8988T (cell line): ENCODE measurements around the gene PLA2G2E.
"Not testable (repeated sequence)": the region's sequence is repeated elsewhere in the genome, so short reads cannot be mapped to it uniquely, and the experiment has no call there.

Source experiments
- DNase-seq: peaks from one replicate; pipeline ENCODE4 v3.0.0; 2011

The PLA2G2E gene, protein sequence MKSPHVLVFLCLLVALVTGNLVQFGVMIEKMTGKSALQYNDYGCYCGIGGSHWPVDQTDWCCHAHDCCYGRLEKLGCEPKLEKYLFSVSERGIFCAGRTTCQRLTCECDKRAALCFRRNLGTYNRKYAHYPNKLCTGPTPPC

DNA sequence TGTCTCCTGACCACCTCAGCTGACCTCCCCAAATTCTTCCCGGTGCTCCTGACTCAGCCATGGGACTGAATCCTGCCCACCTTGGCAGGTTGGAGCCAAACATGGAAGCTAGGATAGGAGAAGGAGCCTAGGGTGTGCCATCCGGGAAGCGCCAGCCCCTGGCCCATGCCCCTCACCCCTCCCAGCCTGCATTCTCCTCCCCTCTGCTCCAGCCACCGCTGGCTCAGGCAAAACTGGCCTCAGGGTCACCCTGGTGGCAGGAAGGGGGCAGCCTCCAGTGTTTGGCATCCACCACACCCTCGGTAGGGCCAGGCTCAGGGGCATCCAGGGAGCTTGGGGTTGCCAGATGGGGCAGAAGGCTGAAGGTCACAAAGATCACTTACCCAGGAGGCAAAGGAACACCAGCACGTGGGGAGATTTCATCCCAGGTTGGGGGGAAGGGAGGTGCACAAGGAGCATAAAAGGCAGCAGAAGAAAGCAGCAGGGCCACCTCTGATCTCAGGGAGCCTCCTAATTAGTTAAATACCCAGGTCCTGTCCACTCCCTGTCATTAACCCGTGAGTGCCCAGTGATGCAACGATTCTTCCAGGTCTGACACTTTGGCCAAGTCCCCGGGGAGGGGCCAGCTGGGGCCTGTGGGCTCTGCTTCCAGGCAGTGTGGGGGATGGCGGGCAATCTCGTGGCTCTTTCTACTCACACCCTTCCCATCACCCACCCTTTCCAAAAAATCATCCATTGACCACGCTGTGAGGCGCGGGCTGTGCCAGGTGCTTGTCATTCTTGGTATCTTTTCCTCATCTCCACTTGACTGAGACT is at the start of gene PLA2G2E:
PLA2G2E (minus strand) TSS at position 481 of the 816 bp plus-strand sequence; CDS start at position 423, 58 bp downstream.
- no peak for DNase-seq

DNA sequence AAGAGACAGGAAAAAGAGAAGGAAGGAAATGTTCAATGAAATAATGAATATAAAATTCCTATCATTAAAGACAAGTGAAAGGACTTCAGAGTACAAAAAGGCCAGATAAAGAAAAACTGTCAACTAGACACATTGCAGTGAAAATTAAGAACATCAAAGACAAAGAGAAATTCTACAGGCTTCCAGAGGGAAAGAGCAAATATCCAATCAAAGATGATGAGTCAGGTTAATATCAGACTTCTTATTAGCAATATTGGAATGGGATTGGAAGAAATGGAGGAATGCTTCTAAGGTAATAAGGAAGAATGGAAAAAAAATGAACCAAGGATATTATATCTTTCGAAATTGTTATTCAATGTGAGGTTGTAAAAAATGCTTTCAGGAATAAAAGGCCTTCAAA is 48.2 kb upstream of the PLA2G2E start:
- DNase-seq, result no peak

DNA sequence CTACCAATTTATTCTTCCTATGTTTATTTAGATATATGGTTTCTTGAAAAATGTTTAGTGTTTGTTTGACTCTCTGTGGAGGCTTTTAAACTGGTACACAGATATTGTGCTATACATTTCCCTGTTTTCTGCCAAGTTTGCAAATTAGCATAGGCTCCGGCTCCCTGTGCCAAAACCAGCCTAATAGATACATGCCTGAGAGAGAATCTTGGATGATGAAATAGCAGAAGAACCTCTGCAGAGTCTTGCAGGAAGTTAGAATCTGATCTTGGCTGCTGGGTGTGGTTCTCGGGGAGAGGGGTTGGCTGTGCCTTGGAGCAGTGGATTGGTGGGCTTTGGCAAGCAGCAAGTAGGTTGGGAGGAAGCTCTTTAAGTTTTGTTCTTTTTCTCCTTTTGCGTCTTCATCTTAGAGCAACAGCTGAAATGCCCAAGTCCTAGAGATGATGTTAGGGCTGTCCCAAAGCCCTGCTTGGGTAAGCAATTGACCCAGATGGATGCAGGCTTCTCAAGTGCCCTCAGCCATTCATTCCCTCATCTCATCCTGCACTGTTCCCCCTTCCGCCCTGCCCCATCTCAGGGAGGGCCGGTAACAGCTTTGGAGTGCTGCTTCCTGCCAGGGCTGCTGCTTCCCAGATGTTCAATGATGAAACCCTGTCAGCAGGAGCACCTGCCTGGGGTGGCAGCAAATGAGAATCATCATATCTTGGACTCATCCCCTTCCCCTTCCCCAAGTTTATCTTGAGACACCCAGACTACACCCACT is 46.7 kb upstream of the PLA2G2E start:
- no peak for DNase-seq

DNA sequence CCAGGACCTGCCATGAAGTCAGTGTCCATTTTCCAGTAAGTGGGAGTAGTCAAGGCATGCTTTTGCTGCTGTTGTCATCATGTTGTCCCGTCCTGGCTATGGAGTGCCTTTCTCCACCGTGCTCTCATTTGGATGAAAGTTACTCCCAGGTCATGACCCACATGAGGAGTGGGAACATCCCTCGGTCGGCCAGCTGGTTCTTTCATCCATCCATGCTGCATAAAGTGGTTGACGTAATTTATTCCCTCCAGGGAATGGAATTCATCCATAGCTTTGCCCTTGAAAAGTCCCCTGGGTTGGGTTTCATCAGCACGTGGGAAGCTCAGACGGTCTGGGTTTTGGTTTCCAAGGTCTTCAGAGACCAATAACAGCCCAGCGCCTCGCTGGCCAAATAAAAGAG is 44.4 kb upstream of the PLA2G2E start:
- DNase-seq, result no peak

DNA sequence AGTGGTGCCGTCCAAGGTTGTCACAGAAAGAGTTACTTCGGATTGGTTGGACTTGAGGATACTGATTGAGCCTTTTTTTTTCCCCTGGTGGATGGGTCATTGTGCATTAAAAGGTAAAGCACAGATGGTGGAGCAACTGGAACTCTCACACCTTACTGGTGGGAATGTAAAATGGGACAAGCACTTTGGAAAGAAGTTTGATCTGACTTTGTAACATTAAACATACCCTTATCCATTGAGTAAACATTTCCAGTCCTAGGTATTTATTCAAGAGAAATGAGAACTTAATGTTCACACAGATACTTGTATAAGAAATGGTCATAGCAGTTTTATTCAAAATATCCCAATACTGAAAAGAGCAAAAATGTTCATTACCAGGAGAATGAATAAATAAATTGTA is 41.1 kb upstream of the PLA2G2E start:
- no peak for DNase-seq

DNA sequence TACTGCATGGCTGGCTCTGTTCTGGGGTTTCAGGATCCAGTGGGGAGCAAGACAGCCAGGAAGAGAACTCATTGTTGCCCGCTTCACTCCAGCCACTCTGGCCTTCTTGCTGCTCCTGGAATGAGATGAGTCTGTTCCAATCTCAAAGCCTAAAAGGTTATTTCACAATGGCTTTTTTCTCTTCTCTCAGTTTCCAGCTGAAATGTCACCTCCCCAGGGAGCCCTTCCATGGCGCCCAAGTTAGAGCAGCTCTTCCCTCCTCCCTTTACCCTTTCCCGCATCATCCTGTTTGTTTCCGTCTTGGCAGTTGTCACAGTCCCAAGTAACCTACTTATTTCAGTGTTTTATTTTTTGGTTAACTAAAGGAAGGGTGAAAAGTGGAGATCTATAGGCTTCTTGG is 40.2 kb upstream of the PLA2G2E start:
- no peak for DNase-seq

DNA sequence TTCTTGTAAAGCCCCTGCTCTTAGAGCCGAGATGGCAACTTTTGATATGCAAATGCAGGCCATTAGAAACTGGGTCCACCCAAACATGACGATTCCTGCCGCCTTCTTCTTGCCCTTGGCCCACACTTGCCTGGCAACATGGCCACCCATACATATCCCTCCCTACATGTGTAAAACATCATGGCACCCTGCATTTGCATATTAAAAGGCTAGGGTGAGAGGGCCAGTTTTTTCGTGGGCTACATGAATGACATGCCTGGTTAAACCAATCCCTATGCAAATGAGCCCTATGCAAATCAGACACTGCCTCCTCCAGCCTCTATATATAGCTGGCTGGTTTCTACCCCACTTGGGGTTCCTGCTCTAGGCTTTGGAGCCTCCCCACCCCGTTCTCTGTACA is 37.2 kb upstream of the PLA2G2E start:
- no peak for DNase-seq

DNA sequence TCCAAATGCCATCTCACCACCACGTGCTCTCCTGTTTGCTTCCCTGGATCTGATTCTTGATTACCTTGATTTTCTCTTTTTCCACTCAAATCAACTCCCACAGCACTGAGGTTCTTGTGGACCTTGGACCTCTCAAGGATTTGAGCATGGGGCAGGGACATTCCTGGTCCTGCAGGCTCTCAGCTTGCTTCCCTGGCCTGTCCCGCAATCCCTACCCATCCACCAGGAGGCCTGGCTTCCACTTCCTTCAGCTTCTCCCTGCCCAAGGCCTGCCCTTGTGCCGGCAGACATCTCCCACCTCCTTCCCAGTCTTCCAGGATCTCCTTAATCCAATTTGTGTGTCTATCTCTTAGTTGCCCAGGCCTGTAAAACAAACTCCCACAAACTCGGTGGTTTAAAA is 34.4 kb upstream of the PLA2G2E start:
- DNase-seq, result no peak

DNA sequence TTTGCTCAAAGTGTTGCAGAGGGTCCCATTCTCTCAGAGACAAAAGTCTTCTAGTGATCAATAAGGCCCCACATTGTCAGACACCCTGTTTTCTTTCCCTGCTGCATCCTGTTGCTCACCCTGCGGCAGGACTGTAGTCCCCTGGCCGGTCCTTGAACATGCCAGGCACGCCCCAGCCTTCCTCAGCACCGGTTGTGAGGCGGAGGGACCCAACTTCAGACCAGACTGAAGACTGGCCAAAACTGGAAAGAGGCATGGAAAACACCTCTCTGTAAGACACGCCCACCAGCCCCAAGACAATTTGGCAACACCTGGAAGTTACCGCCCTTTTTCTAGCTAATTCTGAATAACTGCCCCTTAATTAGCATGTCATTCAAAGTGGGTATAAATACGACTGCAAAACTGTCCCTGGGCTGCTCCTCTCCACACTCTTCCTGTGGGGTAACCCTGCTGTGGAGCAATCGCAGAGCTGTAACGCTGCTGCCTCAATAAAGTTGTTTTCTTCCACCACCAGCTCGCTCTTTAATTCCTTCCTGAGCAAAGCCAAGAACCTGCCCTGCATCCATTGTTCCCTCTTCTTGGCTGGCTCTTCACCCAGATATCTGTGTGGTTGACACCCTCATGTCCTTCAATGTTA is 32.2 kb upstream of the PLA2G2E start:
- DNase-seq, result no peak

DNA sequence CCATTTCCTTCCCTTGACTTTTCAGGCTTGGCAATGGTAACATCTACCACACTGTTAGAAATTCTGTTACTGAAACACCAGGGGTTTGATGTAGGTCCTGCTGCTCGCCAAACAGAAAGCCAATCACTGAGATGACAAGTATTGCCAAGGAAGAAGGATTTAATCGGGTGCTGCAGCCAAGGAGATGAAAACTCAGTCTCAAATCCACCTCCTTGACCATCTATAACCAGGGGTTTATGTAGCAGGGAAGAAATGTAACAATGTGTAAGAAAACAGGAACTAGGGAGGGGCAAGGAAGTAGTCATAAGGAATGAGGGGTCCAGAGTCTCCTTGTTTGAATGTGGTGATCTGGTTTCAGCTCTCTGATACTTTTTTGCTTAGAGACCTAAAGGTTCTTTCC is 30.6 kb upstream of the PLA2G2E start:
- DNase-seq, result no peak

DNA sequence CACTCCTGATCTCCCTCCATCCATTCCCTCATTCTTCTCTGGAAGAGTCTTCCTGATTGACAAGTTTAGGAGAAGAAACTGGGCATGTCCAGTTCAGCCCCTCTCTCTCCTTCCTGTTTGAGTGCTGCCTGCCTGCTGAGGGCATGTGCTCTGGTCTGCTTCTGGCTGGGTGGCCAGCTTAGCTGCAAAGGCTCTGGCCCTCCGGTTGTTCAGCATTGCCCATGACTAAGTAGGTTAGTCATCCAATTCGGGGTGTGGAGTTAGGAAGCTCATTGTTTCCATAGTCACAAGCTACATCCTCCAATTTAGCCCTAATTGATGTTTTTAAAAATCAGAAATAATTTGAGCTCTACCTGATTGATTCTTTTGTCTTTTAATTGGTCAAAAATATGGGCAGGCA is 25.6 kb upstream of the PLA2G2E start:
- no peak for DNase-seq

DNA sequence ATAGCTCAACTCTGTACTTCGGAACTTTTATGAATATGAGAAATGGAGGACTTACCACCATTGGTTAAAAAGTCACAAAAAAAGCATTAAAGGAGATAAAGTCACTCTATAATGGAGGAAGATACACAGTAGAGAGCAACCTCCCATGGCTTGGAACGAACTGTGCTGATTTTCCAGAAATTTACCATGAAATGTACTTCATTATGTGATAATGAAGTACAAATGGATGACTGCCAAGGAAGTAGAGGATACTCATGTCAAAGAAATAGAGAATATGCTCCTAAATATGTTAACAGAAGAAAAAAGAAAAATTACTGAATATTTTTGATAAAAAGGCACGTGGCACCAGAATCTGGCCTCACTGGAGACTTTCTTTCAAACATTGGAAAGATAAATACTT is 23.6 kb upstream of the PLA2G2E start:
- DNase-seq, result no peak

DNA sequence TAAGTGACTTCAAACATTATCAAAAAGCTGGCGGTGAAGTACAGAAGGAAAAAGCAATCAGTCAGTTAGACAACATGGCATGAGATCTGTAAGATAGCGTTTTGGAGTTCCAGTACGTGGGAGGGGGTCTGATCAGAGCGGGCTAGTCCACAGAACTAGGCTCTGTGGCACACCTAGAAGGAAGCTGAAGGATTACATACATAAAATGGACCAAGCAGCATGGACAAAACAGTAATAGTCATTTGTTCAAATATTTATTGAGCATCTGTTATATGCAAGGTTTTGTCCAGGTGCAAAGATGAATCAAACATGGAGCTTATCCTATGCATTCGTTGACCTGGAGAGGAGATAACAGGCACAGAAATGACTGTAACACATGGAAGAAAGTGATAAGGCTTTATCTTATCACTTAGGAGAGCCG is 22.9 kb upstream of the PLA2G2E start:
- no peak for DNase-seq

DNA sequence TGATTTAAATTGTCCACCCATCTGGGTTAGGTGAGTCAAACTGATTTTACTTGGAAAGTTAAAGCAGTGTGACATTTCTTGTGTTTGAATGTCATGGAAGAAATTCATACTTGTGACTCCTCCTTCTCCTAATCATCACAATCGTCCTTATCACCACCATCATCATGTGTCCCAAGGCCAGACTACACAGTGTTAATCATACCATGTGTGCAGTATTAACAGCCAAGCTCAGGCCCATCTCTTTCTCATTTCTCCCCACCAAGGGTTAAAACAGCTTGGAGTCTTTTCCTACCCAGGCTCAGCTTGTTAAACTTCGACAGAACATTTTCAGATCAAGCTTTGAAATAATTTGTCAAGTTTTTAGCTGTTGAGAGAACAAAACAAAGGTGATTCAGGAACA is 22.5 kb upstream of the PLA2G2E start:
- DNase-seq, result no peak

DNA sequence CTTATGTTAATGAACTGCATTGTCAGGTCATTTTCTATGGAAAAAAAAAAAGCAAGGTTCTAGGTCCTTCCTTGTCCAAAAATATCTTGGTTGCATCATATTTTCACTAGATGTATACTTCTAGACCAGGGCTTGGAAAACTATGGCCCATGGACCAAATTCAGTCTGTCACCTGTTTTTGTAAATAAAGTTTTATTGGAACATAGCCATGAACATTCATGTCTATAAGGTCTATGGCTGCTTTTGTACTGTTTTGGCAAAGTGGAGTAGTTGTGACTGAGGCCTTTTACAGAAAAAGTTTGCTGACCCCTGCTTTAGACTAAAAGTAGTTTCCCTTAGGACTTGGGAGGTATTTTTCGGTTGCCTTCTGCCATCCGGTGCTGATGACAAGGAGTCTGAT is 19.2 kb upstream of the PLA2G2E start:
- DNase-seq, result no peak

DNA sequence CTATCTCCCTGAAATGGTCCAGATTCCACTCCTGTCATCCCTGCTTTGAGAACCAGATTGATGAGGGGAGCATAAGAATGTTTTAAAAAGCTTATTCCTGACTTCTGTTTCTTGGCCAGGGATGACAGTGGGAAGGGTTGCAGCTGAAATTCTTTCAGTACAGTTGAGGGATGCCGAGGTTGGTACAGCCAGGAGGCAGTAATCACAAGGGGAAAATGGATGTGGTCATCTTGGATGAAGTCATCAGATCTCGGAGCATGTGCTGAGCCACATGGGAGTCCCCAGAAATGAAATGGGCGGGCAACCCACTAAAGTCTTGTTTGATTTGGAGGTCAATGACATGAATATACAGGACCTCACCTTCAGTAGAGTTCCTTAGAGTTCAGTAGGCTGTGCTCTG is 18.7 kb upstream of the PLA2G2E start:
- no peak for DNase-seq

DNA sequence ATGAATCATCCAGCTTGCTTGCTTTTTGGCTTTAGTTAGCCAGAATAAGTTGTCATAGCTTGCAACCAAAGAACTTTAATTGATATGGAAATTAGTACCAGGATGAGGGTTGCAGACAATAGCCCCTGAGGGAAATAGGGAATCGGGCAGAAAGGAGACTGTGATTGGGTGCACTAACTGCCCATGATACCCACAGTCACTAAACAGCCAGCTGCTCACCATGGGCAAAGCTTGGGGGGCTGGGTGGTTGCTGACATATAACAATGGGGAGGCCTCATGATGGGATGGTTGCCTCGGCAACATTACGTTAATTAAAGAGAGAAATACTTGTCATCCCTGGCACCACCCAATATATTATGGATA is 17.8 kb upstream of the PLA2G2E start:
- no peak for DNase-seq

DNA sequence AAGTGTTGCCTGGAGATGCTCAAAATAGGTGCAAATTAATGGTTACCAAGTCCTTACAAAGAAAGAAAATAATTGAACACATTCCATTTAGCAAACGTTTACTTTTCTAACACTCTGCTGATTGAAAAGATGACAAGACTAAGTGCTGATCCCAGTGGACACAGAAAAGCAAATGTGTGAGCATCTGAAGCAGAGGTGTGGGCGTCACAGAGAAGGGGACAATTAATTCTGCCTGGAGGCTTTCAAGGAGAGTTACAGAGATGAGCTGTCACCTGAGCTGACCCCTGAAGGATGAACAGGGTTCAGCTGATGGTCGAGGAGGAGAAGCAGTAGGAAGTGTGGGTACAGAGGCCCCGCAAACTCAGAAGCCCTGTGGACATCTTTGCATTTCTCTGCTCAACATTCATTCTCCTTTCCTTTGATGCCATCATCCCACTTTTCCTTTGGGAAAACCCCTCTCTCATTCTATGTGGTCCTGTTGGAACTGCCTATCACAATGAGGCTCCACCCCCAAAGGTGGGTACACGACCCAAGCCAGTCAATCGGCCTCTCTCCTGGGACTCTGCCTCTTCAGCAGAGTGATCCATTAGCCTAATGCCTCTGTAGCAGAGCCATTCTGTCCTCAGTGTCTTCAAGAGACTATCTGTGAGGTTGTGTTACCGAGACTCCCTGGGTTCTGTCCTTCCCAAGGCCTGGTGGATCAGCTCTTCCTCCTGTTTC is 17.2 kb upstream of the PLA2G2E start:
- no peak for DNase-seq

DNA sequence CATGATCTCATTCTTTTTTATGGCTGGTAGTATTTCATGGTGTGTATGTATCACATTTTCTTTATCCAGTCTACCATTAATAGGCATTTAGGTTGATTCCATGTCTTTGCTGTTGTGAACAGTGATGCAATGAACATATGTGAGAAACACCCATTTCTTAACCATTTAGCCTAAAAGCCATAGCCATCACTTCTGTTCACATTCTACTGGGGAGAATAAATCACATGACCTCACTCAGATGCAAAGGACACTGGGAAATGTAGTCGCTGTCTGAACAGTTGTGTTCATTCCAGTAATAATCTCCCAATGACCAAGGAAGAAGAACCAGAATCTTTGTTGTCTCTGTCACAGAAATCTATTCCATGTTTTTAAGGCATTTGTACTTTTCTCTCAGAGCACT is 15.1 kb upstream of the PLA2G2E start:
- DNase-seq, result no peak

DNA sequence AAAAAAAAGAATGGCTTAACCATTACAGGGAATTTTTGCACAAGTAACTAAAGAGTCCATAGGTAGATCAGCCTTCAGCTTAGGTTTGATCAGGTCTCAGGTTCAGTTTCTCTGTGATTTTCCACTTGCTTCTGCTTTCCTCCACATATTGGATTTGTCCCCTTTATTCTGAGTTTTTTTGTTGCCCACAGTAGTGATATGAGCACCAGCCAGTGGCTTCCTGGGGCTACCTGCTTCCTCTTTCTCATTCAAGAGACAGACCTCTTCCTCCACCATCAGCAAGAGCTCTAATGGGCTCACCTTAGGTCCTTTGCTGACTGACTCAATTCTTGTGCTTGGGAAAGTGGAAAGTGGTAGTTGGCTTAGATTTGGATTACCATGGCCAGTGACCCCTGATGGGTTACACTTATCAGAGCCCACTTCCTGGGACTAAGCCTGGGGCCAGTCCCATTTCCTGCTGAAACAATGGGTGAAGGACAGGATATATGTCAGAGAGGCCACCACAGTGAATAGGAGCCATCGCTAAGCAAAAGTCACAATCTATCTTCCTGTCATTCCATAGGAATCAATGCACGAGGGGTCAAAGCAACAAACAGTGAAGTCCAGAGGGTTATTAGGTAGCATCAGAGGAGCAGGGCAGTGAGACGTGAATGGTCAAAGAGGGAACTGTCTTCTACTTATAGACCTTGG is 12.8 kb upstream of the PLA2G2E start:
- DNase-seq, result no peak

DNA sequence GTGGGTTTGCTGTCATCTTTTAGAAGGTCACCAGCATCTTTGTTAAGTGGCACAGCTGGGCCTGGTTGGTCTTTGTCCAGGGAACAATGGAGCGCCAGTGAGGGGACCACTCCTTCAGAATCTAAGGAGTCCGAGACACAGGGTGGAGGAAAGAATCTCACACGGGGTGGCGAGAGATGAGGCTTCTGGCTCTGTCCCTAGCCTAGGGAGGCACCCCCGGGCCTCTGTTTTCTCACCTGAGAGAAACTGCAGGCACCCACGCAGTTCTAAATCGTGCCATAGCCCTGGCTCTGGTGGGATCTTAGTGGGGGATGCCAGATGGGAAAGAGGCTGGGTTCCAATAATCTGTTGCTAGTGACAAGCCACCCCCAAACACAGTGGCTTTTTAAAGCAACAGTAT is 10.9 kb upstream of the PLA2G2E start:
- no peak for DNase-seq

DNA sequence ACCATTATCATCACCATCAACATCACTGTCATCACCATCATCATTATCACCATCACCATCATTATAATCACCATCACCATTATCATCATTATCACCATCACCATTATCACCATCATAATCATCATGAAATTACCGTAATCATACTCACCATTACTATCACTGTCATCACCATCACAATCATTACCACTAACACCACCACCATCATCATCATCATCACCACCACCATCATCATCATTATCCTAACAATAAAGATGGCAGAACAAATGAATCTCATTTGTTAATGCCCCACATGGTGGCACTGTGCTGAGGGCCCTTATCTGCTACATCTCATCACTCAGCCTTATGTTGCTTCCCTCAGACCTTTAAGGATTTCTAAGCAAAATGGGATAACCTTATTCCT is 9.4 kb upstream of the PLA2G2E start:
- no peak for DNase-seq

DNA sequence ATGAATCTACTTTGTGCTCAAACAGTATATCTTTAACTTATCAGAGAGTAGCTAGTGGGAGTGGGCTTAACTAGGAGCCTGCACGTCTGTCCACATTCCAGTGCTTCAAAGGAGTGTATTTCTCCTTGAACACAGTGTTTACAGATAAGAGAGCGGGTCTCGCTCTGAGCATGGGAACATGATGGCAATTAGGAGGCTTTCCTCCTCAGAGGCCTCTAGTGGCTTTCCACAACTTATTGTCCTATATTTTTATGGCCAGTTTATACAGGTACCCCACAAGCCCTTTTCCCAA is 3.7 kb upstream of the PLA2G2E start:
- not testable (repeated sequence) for DNase-seq
